H1 (cell line): Measurements from ENCODE around the gene CFAP58. TPM values are rescaled to one million over a fixed set of nuclear protein-coding genes. Genes with fewer than 3 reads are reported as not detected.

Experiments used
- CBX8 ChIP-seq: fragments of 300-800, 300-1000 bp; sonication (generic); IDR thresholded peaks from 2 replicates; pipeline ENCODE4 v1.7.1; 2016; ENCODE audit warnings: low read depth, low read length, borderline replicate concordance
- SP4 ChIP-seq: IDR thresholded peaks from 2 replicates; pipeline ENCODE4 v1.6.1; 2012; ENCODE audit warnings: low read length, inconsistent platforms
- polyA plus RNA-seq, 7 experiments: library from polyadenylated mRNA; depleted of rRNA in 3 of 7; stranded (reverse) in 5 of 7; unstranded in 2 of 7; fragments of >200 nt in 5 of 7; fragments of 200-250 nt in 2 of 7; gene quantifications; 1 replicate in 5 of 7; 2 replicates in 1 of 7; 4 replicates in 1 of 7; pipeline versions ENCODE4 v1.2.1 to v1.2.3, GENCODE V29; 2011 to 2013; ENCODE audit warnings: missing spikeins in 2 of 7, mixed read lengths in 2 of 7
- total RNA-seq: library from RNA; stranded (reverse); fragmentation: NEBNext Ultra II Directional; extraction: Animal tissue kit (Norgen Biotek cat#: 25700); gene quantifications from 2 replicates; pipeline ENCODE4 v1.2.1, GENCODE V29; 2021

Gene CFAP58
- total and polyA plus RNA-seq, 2 of the 8 experiments (the other 6 are each of a cell fraction or from before 2014, with no cell fraction given) = 0.32 to 0.71 TPM

GRCh38 chr10:104472957-104473745 is 119.5 kb downstream of the CFAP58 start (continued):
- no peak for TF ChIP-seq CBX8
- TF ChIP-seq SP4 = no peak
